Measurements from ENCODE around the gene CHEK2.
"Not testable (repeated sequence)": the region's sequence is repeated elsewhere in the genome, so short reads cannot be mapped to it uniquely, and the experiment has no call there.

Gene CHEK2

DNA sequence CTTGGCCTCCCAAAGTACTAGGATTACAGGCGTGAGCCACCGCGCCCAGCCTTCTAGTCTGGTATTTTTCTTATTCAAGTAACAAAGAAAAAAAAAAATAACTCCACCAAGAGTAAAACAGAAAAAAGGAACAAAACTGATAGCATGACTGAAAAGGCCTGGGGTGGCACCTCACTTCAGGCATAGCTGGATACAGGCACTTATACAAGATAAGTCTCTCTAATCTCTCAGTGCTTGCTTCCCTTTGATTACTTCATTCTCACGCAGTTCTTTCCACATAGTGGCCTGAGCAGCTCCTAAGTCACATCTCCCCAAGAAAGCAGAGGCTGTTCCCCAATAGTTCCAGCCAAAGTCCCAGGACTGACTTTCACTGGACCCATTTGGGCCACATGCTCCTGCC lies 58.7 kb downstream of the CHEK2 start:
- not testable (repeated sequence) for DNase-seq

DNA sequence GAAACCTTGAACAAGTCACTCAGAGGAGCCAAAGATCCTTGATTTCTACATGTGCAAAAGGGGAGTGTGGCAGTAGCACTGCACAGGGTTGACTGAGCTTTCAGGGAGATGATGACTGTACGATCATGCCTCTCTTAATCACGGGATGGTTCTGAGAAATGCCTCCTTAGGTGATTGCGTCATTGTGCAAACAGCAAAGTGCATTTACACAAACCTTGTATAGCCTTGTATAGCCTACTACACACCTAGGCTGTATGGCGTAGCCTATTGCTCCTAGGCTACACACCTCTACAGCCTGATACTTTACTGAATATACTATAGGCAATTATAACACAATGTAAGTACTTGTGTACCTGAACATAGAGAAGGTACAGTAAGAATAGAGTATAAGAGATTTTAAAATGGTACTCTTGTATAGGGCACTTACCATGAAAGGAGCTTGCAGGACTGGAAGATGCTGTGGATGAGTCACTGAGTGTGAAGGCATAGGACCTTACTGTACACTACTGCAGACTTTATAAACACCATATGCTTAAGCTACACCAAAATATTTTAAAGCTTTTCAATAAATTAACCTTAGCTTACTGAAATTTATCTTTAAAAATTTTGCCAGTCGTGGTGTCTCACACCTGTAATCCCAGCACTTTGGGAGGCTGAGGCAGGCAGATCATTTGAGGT lies 60.7 kb downstream of the CHEK2 start:
- DNase-seq: not testable (repeated sequence)

- DNase-seq: peak; percentile 23
Observed at GRCh38 chr22:28679611-28680287, 61.9 kb downstream of the CHEK2 start, which contains the start of gene TTC28. Gene TTC28, minus strand, starts transcription at chr22:28679840. Its CDS starts 117 bp downstream, at chr22:28679723.

- peak; percentile 12 for DNase-seq
Observed at GRCh38 chr22:28678778-28679610, 62.6 kb downstream of the CHEK2 start.

GRCh38 chr22:28678170-28678569 lies 63.5 kb downstream of the CHEK2 start:
- not testable (repeated sequence) for DNase-seq

GRCh38 chr22:28674121-28674563 lies 67.5 kb downstream of the CHEK2 start:
- DNase-seq: peak; percentile 75

DNA sequence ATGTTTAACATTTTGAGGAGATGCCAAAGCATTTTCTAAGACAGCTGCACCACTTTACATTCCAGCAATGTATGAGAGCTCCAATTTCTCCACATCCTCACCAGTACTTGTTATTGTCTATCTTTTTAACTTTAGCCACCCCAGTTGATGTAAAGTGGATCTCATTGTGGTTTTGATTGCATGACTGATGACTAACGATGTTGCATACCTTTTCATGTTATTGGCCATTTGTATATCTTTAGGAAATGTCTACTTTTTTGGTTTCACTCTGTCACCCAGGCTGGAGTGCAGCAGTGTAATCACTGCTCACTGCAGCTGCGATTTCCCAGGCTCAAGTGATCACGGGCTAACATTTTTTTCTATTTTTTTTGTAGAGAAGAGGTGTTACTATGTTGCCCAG lies 70.9 kb downstream of the CHEK2 start:
- no peak for DNase-seq

DNA sequence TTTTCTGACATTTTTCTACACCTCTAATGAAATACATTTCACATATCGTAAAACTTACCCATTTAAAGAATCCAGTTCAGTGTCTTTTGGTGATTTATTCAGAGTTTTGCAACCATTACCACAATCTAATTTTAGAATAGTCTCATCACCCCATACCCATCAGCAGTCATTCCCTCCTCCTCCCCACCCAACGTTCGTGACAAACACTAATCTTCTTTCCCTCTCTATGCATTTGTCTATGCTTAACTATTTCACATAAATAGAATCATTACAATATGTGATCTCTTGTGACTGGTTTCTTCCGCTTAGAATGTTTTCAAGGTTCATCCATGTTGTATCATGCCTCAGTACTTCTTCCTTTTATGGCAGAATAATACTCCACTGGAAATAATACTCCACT lies 71.5 kb downstream of the CHEK2 start:
- DNase-seq: no peak

DNA sequence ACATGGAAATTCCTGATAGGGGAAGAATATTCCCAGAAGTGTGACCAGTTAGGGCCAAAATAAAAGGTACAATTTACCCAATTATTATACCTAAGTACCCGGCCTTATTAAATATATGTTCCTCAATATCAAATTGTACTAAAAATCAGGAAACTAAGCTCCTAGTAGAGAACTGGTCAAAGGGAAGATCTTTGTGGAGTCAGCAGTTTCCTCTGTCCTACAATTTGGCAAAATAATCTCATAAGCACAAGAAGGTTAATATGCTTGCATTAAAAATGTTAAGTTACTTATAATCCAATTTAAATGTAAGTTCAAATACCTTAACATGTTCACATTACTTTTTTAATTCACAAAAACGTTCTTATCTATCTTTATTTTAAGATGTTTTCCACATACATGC lies 72.2 kb downstream of the CHEK2 start:
- DNase-seq: no peak

GRCh38 chr22:28663569-28663942 lies 78.1 kb downstream of the CHEK2 start:
- not testable (repeated sequence) for DNase-seq

GRCh38 chr22:28658448-28658847 lies 83.2 kb downstream of the CHEK2 start:
- DNase-seq: no peak

DNA sequence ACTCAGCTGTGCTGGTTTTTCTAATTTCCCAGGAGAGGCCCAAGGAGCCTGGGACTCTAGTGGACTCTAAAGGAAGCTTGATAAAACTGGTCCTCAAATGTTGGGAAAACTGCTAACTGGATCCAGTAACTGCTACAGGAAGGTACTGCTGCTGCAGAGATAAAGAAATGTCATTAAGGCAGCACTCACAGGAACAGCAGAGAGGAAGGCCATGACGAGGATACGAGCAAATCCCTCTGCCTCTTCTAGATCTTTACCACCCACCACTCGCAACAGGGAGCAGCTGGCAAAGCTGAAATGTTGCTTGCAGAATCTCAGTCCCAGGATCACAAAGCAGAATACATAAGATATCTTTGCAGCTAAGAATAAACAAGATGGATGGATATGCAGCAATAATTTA lies 85.4 kb downstream of the CHEK2 start:
- DNase-seq: no peak

DNA sequence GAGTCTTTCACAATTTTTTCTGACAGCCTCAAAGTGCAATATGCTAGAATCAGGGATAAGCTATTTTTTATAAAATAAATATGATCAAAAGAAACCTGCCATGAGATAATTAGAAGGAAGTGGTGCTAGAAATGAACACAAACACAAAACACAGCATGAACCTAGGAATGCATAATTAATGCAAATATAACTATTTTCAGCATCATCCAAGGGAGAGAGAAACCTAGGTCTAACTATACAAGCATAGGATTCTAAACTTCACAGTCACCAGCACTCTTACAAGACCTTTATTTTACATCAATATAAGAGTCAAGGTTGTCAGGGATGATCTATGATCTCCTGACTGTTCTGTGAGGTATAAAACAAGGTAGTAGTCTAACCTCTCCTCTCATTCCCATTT lies 91.2 kb downstream of the CHEK2 start:
- DNase-seq: no peak

DNA sequence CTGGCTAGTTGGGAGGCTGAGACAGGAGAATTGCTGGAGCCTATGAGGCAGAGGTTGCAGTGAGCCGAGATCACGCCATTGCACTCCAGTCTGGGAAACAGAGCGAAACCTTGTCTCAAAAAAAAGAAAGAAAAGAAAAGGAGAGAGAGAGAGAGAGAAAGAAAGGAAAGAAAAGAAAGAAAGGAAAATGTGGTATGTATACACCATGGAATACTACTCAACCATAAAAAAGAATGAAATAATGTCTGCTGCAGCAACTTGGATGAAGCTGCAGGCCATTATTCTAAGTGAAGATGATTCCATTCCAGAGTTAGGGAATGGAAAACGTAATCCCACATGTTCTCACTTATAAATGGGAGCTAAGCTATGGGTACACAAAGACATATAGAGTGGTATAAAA lies 92.8 kb downstream of the CHEK2 start:
- no peak for DNase-seq

GRCh38 chr22:28647216-28647615 lies 94.4 kb downstream of the CHEK2 start:
- no peak for DNase-seq

DNA sequence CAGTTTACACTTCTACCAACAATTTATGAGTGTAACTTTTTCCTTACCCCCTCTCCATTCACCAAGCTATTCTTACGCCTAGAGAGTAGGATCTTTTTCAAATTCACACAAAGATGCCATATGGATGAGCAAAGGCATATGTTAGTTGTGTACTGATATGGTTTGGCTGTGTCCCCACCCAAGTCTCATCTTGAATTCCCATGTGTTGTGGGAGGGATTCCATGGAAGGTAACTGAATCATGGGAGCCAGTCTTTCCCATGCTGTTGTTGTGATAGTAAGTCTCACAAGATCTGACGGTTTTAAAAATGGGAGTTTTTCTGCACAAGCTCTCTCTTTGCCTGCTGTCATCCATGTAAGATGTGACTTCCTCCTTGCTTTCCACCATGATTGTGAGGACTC lies 102.3 kb downstream of the CHEK2 start:
- no peak for DNase-seq
